Measurements from ENCODE around the gene SPRYD4.
"Not testable (repeated sequence)": the region's sequence is repeated elsewhere in the genome, so short reads cannot be mapped to it uniquely, and the experiment has no call there.

The SPRYD4 gene

GRCh38 chr12:56477521-56478225 is 9.3 kb downstream of the SPRYD4 start:
- no peak for DNase-seq

DNA sequence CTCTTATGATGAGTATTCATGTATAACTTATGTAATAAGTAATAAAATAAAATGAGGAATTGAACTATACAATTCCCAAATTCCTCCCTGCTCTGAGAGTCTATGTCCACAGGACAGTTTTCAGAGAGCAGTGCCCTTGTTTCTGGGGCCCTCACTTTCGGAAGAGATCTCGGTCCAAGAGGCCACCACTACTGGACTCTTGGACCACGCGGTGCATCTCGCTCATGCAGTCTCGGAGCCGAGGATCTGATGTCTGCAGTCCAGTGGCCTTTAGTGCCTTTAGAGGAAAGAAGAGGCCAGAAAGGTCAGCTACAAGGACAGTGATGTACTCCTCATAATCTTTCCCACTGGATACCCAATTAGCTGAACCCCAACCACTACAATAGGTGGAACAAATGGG is 11.2 kb downstream of the SPRYD4 start:
- no peak for DNase-seq

DNA sequence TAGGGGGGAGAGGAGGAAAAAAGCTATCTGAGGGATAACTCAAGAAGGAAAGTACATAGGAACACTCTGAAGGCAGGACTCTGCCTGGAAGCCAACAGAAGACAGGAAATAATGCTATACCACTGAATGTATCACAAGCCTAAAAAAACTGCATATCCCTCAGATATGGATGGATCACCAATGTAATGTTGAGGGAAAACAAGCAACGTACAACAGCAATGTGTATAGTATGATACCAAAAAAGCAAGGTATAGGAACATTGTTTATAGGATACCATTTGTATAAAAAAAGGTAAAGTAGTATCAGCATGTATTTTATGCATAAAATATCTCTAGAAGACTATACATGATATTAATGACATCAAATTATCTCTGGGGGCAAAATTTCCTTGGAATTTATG is 16.2 kb downstream of the SPRYD4 start:
- DNase-seq: no peak

DNA sequence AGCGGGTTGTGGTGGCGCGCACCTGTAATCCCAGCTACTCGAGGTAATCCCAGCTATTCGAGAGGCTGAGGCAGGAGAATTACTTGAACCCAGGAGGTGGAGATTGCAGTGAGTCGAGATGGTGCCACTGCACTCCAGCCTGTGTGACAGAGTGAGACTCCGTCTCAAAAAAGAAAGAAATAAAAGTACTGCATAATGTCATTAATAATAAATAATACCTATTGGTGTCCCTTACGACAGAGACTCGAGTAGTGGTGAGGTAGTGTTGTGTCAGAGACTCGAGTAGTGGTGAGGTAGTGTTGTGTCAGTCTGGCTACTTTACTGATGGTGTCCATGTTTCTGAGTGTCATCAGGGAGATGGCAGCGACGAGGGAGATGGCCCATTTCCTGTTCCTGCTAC is 18.3 kb downstream of the SPRYD4 start:
- DNase-seq: no peak

DNA sequence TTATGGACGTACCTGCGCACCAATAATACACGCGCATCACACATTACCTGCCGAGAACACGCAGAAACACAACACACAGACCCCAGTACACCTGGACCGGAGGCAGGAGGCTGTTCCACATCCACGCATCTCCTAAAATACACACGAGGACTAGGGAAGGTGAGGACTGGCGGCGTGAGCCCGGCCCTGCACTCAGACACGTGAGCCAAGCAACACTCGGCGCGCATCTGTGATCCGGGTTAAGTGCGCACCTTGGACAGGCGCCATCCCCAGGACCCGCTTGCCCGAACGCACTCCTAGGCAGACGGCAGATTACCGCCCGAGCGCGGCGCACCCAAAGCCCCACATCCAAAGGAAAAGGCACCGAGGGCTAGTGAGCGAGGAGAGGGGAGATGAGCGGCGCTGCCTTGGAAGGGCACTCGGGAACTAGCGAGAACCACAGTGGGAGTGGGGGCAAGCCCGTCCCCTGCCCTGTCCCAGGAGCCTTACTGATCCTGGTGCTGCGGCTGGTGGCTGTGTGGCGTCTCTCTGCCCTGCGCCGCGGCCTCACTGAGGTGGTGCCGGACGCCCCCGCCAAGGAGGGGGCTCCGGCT is 19.2 kb downstream of the SPRYD4 start:
- peak; percentile 69 for DNase-seq

DNA sequence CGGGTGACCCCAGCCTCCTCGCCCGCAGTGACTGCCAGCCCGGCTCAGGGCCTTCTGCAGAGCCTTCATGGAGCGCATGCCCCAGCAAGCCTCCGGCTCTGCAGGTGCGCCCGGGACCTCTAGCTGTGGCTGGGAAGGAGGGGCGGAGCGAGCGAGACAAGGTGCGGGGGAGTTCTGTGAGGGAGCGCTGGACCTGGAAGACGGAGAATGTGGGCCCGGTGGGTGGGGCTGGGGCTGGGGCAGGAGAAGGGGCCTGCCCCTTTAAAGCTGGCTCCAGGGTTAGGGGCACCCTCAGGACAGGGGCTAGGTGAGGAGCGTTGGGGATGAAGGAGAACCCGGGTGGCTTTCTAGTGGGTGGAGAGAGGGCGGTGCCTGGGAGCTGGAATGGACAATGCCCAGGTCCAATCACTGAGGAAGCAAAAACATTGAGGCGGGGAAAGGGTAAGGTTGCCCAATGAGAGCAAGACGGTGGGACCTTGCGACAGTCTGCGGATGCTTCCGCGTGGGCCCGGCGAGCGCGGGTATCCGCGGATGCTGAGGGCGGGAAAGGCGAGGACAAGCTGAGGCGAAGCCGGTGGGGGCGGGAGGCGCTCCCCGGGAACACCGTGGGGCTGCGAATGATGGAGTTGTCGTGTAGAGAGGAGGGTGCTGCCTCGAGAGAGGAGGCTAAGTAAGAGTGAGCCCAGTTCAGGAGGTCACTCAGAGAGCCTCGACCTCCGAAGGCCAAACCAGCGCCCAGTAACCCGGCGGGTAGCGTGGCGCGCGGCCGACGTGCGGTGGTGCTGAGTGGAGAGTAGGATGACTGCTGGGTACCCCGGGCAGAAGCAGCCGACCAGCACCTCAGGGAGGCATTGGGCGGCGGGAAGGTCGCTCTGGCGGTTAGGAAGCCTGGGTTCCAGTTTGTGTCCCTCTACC is 19.9 kb downstream of the SPRYD4 start, which contains the start of gene GLS2:
Gene GLS2, minus strand, starts transcription at position 121 of the 915 bp plus-strand sequence. Its CDS starts 43 bp downstream, at position 78.
- peak; percentile 93 for DNase-seq

GRCh38 chr12:56490360-56490759 is 22.0 kb downstream of the SPRYD4 start:
- DNase-seq: no peak

DNA sequence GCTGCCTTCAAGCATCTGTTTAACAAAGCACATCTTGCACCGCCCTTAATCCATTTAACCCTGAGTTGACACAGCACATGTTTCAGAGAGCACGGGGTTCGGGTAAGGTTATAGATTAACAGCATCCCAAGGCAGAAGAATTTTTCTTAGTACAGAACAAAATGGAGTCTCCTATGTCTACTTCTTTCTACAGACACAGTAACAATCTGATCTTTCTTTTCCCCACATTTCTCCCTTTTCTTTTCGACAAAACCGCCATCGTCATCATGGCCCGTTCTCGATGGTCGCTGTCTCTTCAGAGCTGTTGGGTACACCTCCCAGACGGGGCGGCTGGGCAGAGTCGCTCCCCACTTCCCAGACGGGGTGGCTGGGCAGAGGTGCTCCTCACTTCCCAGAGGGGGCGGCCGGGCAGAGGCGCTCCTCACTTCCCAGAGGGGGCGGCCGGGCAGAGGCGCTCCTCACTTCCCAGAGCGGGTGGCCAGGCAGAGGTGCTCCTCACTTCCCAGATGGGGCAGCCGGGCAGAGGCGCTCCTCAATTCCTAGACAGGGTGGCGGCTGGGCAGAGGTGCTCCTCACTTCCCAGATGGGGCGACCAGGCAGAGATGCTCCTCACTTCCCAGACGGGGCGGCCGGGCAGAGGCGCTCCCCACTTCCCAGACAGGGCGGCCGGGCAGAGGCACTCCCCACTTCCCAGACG is 25.2 kb downstream of the SPRYD4 start:
- not testable (repeated sequence) for DNase-seq

DNA sequence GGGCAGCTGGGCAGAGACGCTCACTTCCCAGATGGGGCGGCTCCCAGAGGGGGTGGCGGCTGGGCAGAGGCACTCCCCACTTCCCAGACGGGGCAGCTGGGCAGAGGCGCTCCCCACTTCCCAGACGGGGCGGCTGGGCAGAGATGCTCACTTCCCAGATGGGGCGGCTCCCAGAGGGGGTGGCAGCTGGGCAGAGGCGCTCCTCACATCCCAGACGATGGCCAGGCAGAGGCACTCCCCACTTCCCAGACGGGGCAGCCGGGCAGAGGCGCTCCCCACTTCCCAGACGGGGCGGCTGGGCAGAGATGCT is 25.7 kb downstream of the SPRYD4 start:
- DNase-seq: not testable (repeated sequence)

DNA sequence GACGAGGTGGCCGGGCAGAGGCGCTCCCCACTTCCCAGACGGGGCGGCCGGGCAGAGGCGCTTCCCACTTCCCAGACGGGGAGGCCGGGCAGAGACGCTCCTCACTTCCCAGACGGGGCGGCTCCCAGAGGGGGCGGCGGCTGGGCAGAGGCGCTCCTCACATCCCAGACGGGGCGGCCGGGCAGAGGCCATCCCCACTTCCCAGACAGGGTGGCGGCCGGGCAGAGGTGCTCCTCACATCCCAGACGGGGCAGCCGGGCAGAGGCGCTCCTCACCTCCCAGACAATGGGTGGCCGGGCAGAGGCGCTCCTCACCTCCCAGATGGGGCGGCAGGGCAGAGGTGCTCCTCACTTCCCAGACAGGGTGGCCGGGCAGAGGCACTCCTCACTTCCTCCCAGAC is 26.1 kb downstream of the SPRYD4 start:
- not testable (repeated sequence) for DNase-seq

GRCh38 chr12:56496704-56497103 is 28.3 kb downstream of the SPRYD4 start:
- DNase-seq: peak; percentile 19

- DNase-seq: peak; percentile 92
Observed at GRCh38 chr12:56498126-56498902, 29.9 kb downstream of the SPRYD4 start.

DNA sequence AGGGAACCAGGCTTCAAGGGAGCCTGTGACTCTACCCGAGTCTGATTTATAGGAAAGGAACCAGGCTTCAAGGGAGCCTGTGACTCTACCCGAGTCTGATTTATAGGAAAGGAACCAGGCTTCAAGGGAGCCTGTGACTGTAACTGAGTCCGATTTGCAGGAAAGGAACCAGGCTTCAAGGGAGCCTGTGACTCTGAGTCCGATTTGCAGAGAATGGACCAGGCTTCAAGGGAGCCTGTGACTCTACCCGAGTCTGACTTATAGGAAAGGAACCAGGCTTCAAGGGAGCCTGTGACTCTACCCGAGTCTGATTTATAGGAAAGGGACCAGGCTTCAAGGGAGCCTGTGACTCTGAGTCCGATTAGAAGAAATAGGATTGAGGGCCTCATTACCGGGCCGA is 31.1 kb downstream of the SPRYD4 start:
- DNase-seq: not testable (repeated sequence)

DNA sequence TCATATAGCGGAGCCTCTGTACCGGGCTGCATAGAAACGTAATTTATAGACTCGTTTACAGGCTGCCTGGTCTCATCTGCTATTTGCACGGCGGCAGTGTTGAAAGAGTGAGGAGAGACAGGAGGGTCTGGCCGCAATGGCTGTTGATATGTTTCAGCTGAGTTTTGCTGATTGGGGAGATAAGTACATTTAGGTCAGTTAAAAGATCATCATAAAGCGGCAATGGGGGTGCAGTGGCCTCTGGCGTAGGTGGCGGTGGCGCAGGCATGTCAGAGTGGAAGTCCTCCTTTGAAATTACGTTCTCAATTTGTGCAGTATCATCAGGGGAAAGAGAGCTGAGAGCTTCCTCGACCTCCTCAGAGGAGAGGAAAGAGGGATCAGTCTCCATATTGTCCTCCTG is 31.5 kb downstream of the SPRYD4 start:
- DNase-seq: not testable (repeated sequence)

- no peak for DNase-seq
Observed at GRCh38 chr12:56510786-56511185, 42.4 kb downstream of the SPRYD4 start.

GRCh38 chr12:56514014-56514318 is 45.6 kb downstream of the SPRYD4 start:
- DNase-seq: not testable (repeated sequence)

- DNase-seq: no peak
Observed at GRCh38 chr12:56517854-56518253, 49.5 kb downstream of the SPRYD4 start.

DNA sequence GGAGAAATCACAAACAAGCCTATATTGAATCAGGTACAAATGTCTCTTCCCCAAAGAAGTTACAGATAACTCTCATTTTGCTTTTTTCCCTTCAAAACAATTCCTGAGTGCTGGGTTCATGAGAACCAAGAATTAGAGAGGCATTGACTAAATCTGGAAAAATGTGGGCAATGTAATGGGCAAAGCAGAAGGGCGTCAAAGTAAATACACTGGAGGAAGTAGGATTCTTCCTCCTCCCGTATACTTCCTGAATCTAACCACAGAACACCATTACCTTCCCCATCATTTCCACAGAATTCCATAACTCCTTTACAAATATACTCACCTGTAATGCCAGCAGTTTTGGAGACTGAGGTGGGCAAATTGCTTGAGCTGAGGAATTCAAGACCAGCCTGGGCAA is 50.2 kb downstream of the SPRYD4 start:
- no peak for DNase-seq

DNA sequence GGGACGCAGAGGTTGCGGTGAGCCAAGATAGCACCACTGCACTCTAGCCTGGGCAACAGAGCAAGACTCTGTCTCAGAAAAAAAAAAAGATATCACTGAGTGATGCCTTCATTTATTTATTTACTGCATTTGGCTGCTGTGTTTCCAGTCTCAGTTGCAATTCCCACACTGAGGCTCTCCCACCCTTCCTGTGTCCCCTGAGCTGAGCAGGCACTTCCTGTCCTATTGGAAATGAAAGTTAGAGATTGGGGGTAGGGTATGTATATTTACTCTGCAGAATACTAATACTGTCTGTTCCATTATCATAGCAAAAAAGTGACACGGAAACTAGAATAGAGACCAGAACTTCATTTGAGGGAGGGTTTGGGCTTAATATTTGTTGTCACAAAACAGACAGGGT is 51.7 kb downstream of the SPRYD4 start:
- no peak for DNase-seq

- DNase-seq: no peak
Observed at GRCh38 chr12:56520506-56520905, 52.1 kb downstream of the SPRYD4 start.

GRCh38 chr12:56521209-56521589 is 52.8 kb downstream of the SPRYD4 start:
- DNase-seq: no peak

DNA sequence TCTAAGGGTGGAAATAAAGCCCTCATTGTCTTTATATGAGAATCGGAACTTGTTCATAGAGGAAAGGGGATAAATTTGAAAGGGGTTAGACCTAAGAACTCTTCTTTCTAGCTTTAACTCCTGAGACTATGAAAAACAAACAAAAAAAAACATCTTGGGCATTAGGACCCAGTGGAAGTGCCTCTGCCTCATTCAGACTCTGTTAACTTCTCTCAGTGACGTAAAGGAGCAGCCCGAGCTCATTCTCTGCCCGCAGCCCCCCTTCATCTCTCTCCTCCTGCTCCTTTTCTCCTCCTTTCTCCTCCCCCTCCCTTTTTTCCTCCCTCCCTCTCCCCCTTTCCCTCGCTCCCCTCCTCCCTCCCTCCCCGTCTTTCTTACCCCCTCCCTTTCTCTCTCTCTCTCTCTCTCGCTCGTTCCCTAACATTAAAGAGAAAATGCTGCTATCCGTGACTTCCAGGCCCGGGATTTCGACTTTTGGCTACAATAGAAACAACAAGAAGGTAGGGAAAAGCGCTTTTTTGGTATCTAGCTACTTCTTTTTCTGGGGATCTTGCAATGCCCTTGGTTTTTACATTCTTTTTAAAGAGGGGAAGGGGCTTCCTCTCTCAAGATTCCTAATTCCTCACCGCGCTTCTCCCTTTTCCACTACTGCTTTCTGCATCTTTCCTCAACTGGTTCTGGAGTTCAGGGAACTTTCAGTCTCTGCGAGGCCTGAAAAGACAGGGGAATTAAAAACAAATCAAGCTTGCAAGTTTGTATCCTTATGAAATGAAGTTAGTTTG is 53.4 kb downstream of the SPRYD4 start, which contains the start of gene RBMS2:
Gene RBMS2, plus strand, starts transcription at position 231 of the 782 bp plus-strand sequence. Its CDS starts 204 bp downstream, at position 435.
- peak; percentile 54 for DNase-seq
